ENCODE measurements around the gene TECTB.

Gene TECTB

DNA sequence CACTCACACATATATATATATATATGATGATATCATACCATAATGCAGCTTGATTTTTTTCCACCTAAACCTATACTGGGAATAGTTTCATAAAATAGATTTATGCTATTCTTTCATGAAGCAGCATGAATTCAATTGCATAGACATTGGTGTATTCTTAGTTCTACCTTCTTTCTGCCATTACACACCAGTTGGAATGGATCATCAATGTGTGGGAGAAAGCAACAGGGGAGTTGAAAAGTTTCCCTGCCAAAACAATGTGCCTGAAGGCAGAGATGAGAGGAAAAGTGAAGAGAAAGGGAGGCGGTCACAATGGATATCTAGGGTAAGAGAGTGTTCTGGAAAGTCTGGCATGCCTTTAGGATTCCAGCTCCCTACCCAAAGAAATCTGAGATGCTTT lies 65.6 kb downstream of the TECTB start:
- no peak for DNase-seq (ENCODE audit: low spot score)

DNA sequence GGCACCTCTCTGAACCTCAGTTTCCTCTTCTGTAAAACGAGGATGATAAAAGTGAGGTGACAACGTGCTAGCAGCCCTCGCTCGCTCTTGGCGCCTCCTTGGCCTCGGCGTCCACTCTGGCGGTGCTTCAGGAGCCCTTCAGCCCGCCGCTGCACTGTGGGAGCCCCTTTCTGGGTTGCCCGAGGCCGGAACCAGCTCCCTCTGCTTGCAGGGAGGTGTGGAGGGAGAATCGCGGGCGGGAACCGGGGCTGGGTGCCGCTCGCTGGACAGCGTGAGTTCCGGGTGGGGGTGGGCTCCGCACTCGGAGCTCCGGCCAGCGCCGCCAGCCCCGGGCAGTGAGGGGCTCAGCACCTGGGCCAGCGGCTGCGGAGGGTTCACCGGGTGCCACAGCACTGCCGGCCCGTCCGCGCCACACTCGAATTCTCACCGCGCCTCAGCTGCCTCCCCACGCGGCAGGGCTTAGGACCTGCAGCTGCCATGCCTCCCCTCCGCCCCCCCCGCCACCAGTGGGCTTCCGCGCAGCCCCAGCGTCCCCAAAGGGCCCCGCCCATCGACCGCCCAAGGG lies 66.4 kb downstream of the TECTB start:
- DNase-seq (ENCODE audit: low spot score), result no peak

DNA sequence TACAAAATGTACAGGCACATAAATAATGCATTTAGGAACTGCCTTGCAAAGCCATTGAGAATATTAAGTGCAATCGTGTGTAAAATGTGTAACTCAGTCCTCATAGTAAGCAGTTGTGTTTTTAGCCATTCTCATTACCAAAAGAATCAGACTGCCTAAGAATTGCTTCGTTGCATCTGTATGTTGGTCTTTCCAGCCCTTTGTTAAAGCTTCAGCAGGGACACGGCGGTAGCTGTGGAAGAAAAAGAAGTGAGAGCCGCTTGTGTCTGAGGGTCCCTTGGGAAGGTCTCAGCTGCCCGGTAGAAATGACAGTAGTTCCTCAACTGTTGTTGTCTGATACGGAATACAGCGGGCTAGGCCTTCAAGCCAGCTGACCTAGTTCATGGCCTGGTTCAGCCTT lies 67.9 kb downstream of the TECTB start:
- no peak for DNase-seq (ENCODE audit: low spot score)

DNA sequence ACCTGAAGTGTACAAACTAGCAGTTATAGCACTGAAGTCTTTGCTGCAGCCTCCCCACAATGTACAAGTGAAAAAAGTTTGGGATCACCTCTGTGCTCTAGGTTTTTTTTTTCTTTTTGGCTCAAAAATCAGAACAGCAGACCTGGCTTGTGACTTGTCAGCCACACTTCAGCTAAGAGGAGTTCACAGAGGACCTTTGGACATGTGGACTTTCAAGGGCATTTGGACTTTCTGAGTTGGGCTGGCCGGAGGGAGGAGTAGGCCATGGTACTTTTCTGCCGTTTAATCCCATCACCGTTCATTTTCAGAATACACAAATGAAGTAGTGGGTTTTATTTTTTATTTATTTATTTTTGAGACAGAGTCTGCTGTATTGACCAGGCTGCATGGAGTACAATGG lies 68.8 kb downstream of the TECTB start:
- no peak for DNase-seq (ENCODE audit: low spot score)

DNA sequence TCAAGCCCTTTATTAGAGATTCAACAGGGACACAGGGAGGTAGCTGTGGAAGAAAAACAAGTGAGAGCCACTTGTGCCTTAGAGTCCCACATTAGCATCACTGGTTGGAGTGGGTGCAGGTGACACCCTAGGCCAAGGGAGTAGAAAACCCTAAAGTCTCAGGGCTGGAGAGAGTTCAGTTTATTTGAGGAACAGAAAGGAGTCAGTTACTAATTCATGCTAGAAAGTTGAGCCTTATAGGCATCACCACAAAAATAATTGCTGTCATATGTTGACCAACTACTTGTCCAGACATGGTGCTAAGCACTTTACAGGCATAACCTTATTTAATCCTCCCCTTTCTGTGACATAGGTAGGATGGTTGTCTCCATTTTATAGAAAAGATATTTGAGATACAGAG lies 69.8 kb downstream of the TECTB start:
- no peak for DNase-seq (ENCODE audit: low spot score)
